RPMI8226 (cell line): ENCODE data around the gene SND1.
A peak's percentile ranks its signal among the peaks of the same experiment; 100 is the strongest.
"Not testable (repeated sequence)": the region's sequence is repeated elsewhere in the genome, so short reads cannot be mapped to it uniquely, and the experiment has no call there.

Experiments
- DNase-seq: peaks from one replicate; pipeline ENCODE4 v3.0.0-alpha.2; 2015

SND1 gene

DNA sequence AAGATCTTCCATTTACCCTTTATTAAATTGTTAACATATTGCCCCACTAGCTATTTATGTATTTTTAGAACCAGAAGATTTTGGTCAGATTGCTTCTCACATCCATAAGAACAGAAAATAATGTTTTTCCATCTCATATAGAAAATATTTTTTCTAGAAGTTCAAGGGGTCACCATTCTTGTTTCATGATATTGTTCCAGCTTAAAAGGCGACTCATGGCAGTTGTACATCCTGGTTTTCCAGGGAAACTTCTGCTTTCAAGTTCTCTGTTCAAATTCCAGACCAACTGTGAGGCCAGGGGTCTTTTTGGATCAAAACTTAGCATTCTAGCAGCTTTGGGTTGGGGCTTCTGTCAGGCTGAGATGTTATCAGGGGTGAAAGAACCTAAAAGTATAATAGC, 294.9 kb downstream of the SND1 start:
- DNase-seq, result no peak

DNA sequence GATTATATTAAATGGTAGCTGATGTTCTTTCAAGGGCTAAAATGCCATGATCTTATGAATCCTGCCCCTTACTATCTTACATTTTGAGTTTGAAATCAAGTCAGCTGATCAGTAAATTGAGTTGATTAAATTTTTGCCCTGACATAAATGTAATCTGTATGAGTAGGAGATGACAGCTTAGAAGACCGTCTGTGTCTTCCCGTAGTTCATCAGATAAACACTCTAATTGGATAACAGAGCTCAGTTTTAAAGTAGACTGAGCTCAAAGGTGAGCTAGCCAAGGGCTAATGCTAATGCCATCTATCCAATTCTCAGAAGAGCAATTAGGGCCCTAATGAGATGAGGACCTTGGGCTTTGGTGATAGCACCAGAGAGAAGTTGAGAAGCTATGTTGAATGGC, 296.3 kb downstream of the SND1 start:
- no peak for DNase-seq

DNA sequence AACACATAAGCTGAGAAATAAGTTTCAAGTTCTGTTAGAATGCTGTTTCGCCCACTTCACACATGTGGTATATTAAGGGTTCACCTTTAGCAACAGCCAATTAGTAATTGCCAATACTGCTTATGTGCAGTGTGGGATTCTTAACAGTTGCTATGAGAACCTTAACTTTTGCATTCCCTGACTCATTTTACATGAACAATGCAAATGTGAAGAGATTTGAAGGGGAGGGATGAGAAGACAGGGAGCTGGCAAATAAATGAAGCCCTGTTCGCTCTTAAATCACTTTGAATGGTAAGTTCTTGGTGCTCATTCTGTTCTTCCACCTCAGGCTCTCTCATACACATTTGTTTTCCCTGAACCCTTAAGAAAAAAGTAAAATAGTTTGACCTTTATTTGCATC, 296.9 kb downstream of the SND1 start:
- no peak for DNase-seq

DNA sequence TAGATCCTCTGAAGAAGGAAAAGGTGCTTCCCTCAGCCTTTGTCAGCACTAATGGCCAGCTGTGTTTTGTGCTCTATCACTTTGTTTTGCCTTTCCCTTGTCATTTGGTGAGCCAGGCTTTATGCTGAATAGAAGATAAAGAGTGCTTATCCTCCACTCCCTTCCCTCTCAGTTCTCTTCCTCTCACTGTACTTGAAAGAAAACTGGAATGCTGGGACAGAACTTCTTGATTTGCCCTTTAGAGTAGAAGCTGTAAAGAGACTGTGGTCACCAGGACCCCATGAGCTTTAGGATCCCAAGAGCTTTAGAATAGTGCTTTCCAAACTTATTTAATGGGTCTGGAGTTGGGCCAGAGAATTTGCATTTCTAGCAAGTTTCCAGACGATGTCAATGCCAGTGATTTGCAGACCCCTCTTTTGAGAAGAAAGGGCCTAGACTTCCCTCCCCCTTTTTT, 297.8 kb downstream of the SND1 start:
- peak; percentile 13 for DNase-seq

DNA sequence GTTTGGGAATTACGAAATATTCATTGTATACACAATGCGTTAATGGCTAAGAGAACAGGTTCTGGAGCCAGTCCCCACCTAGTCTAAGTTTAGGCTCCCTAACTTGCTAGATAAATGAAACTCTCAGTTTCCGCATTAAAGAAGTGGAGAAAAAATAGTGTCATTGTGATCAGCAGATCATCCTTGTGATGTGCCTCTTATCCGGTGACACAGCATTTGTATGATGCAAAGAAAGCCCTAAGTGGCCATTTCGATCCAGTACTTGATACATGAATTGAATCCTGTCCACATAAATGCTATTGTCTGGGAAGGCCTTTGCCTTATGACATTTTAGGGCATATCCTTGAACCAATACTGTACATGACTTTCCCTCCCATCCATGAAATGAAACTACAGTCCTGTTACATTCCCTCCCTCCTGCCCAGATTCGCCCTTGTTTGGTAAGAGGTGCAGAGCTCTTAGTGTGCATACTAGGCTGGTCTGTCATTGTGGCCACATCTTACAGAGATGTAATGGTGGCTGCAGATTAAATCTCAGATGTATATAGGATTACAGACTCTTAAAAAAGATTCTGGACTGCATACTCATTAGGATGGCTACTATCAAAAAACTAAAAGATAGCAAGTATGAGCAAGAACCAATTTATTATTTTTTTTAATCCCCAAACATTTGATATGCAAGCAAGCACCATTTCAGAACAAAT, 298.4 kb downstream of the SND1 start:
- DNase-seq, result no peak

DNA sequence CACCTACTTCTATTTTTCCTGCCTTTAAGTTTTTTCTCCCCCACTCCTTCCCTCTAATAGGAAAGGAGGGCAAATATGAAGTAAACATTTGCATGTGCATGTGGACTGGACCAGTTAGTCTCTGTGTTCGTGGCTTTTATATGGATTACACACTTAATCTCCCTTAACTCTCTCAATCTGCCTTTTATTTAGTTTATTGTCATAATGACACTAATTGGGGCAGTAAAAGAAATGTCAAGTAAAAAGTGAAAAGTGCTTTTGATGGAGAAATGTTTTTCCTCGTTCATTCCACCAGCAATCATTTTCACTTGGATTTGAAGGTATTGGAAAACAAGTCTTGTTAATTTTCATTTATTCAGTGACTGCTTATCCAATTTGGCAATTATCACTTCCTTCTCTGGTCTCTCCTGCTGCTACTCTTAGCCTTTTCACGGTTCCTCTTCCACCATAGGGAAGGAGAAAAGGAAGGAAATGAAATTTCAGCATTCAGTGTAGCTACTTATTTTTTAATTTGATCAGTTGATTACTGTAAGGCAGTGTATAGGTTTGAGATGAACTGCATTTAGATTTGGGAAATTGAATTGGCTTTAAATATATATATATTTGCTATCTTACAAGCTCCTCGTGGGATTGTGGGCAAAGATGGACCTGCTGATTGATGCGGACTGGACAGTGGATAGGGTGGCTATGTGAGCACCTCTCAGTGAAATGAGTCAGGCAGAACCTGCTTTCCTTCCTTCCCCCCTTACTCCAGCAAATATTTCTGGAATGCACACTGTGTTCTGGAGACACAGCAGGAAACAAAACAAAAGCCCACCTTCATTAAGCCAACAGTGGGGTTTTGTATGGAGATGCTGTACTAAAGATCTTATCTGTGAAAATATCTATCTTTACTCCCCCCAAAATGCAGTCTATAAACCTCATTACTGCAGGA, 301.7 kb downstream of the SND1 start:
- DNase-seq, result no peak

DNA sequence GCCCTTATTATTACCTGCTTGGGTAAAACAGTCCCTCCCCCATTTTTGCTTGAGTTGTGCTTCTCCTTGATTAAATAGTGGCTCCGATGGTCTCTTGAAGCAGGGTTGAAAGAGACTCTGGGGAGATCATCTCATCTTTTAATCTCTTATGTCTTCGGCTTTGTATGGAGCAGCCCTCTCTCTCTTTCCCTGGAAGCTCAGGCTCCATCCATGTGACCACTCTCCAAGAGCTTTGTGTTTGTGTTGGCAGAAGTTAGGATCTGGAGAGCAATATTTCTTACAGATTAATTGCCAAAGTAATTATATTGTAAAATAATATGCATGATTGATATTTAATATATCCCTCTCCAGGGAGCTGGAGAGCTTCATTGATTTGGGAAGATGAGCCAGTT, 302.4 kb downstream of the SND1 start:
- no peak for DNase-seq

DNA sequence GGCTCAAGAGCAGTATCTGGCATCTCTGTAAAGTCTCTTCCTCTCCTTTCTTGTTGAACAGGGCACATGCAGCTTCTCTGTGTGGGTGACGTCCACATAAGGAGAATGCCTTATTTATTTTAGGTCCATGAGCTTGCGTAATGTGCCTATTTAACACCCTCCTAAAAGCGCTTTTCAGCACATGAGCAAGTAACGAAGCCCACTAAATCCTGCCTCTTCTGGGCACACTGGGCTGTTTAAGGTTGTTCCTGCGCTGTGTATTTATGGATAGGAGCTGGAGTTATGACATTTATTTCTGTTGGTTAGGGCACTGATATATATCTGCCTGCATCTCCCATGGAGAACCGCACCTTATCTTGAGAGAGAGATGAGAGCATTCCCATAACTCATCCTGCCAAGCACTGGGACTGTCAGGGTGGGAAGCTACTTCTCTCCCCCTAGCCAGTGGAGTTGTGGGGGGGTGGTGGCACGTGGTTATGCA, 303.1 kb downstream of the SND1 start:
- no peak for DNase-seq

DNA sequence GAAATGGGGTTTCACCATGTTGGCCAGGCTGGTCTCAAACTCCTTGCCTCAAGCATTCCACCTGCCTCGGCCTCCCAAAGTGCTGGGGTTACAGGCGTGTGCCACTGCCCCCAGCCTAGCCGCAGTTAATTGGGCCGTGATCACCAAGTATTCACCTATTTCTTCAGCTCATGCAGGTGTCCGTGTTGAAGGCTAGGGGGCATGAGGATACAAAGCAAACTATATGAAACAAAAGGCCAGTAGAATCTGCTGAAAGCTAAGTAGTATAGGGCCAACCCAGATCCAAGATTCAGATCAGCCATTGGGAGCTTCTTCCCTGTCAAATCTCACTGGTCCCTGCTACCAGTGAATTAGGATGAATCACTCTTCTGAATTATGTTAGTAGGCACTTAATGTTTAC, 305.9 kb downstream of the SND1 start:
- no peak for DNase-seq

DNA sequence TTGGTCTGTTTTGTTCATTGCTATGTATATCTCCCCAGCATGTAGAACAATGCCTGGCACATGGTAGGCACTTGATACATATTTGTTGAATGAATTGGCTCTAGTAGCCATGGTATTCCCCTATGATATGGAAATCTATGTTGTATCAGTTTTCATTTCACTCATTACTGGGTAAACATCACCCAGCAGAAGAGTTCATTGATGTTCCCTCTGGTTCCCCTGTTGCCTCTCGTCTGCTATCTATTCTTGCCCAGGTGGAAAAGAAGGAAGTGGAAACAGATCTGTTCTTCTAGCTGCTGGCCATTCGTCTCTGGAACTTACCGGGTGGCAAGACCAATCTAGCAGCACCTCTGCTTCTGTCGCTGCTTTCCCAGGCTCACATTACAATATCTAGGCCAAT, 307.8 kb downstream of the SND1 start:
- no peak for DNase-seq

DNA sequence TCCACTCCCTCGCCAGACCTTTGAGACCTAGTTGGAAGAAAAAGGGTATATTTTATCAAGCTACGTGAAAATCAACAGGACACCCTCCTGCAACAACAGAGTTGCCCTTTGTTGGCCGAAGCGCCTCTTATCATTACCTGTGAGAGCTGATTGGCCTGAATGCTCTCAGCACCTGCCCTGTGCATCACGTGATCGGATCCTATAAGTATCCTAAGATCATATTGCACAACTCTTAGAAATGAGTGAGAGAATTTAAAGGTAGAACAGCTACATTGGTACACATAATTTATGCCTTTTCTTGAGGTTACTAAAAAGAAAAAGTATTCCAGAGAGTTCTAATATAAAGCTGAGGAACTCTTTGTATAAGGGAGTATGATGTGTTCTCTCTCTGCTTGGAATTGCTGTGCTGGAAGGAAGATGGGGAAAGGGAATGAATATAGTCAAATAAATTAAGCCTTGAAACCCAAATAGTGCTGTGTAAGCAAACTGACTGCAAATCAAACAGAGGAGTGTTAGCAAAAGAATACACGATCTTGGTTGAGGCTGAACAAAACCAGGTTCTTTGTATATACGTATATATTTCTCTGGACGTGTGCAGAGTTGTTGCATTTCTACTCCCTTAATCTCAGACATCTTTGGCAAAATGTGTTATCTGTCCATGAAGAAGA, 309.9 kb downstream of the SND1 start:
- DNase-seq, result no peak

DNA sequence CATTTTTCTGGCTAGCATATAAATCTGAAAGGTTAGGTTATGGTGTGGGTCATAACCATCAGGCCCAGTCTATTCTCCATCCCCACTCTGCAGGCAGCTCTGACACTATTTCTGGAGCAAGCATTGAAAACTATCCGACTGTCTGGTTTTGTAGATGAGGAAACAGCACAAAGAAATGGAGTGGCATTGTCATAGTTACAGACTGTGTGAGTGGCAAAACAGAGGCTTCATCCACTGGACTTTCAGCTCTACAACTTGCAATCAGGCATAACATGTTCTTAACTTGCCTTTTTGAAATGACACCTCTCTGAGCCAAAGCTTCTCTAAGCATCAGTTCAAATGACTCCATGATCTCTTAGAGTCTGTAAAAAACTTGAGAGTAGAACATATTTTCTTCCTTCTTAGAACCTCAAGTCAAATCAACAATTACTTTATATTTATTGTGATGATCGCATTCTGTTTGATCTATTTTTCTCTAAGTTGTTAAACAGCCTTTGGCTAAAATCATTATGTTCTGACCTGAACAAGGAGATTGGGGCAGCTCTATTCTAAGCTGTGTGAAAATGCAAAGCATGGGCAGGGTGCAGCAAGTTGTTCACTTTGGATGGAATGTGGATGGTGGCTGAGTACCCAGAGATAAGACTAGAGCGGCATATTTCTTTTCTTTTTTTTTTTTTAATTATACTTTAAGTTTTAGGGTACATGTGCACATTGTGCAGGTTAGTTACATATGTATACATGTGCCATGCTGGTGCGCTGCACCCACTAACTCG, 310.8 kb downstream of the SND1 start:
- DNase-seq, result no peak

DNA sequence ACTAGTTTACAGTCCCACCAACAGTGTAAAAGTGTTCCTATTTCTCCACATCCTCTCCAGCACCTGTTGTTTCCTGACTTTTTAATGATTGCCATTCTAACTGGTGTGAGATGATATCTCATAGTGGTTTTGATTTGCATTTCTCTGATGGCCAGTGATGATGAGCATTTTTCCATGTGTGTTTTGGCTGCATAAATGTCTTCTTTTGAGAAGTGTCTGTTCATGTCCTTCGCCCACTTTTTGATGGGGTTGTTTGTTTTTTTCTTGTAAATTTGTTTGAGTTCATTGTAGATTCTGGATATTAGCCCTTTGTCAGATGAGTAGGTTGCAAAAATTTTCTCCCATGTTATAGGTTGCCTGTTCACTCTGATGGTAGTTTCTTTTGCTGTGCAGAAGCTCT, 311.9 kb downstream of the SND1 start:
- not testable (repeated sequence) for DNase-seq

DNA sequence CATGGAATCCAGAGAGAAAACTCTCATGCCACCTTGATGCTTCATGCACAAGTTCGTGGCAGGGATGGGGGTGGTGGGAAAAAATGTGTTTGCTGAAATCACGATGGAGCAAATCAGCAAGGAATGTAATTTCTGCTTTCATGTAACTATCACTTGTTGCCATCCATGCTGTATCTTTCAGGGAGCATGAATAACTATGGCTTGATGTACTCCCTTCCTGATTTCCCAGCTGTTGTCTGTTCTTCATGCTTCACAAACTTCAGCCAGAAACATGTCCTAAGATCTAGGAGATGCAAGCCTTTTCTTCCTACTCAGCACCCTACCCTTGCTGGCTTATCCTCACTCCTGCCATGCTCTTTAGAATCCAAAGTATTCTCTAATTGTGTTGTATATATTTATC, 315.3 kb downstream of the SND1 start:
- no peak for DNase-seq

DNA sequence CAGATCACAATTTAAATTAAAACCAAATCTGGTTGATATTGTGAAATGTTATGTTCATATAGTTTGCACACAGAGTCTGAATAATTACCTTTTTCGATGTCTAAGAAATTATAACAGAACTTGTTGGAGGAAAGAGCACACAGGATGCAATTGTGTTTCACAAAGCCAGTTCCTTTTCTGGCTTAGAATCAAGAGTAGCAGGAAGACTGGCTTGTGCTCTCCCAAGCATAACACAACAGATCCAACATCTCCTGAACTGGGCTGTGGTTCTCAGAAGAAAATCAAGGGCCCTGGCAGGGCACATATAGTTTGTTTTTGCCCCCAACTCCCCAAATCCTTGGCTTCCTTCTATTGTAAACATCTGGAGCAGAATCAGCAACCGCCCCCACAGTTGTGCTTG, 316.6 kb downstream of the SND1 start:
- no peak for DNase-seq

DNA sequence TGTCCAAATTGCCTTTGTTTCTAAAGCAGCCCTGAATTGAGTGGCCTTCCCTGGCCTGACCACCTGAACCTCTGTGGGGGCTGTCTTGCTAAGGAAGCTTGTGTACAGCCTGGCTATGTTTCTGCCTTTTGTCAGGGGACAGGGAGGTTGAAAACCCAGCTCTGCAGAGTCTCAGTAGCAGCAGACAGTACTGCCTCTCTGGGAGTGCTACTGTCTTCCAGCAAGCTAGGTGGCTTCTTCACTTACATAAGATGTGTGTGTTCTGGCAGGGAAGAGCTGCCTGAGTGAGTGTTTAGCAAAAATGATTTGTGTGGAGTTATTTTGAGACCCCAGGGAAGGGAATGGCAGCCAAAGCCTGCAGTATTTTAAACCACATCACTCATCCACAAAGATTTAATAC, 321.8 kb downstream of the SND1 start:
- DNase-seq, result no peak

DNA sequence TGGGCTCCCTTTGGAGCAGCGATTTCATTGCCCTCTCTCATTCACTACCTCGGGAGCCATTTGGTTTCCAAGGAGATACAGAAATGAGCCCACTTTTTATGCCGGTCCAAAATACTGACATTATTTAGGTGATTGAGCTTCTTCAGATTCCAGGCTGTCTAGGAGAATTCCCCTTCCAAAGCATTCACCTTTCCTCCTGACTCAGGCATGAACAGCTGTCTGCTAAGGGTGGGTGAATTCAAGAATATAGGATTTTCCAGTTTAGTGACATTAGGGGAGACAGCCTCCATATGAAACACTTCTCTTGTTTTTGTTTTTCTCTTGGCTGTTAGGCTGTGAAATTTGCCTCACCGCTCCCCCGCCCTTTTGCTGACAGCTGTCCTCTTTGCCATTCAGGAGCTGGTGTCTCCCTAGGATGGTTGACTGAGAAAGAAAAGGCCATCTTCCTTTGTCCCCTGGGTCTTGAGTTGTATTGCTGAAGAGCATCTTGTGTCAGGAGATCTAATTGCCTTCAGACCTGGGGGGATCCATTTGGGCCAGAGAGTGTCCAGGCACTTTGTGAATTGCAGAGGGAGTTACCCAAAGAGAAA, 322.5 kb downstream of the SND1 start:
- no peak for DNase-seq

DNA sequence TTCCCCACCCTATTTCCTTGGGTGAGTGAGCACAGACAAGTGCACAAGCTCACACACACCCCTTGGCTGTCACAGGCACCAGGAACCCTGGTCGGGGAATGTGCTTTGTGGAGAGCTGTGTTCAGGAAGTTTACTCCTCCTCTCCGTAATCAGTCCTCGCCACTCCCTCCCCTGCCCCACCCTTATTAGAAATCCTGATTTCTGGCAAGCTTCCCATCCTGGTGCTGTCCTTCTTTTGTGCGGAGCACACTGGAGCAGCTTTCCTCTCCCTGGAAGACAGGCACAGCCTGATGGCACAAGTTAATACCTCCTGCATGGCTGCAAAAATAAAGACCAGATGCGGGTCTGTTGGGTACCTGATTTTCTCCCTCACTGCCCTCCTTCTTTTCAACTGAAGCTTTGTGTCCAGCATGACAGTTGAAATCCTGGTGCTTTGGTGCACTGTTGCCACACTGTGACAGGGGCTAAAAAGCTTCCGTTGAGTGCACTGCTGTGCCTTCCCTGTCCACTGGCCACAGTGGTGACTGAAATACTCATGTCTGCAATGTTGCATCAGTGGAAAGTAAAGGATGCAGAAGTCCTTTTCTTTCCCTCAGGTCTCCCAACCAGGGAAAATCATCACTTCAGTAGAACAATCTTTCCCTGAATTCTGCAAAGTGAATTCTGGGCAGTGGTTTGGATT, 324.2 kb downstream of the SND1 start:
- DNase-seq, result no peak

DNA sequence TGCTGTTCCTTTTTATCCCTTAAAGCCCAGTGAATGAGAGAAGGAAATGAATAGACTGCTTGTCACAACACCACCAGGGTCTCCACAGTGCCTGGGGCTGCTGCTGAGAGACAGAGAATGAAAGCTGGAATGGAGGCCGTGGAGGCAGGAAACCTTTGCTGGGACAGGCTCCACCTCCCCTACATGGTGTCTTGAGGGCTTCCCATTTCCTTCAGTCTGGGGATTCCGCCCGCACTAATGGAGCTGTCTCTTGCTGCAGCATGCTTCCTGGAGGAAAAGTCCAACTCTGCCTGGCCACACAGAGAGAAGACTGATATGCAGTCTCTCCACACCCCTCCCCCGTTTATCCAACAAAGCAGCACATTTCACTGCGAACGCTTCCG, 324.7 kb downstream of the SND1 start:
- DNase-seq, result no peak

DNA sequence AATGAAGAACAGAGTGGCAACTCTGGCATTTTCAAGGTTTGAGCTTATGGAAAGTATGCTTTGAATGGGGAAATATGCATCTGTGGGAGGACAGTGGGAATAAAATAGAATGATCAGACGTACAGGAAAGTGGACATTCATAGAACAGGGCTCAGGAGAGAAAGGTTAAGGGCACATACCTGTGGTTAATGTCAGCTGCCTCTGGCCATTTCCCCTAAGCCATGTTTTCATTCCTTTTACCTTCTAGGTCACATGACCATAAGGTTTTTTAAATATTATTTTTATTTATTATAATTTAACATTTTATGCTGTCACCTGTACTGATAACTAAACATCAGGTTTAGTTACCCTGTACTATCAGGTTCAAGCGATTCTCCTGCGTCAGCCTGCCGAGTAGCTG, 326.4 kb downstream of the SND1 start:
- DNase-seq, result no peak

DNA sequence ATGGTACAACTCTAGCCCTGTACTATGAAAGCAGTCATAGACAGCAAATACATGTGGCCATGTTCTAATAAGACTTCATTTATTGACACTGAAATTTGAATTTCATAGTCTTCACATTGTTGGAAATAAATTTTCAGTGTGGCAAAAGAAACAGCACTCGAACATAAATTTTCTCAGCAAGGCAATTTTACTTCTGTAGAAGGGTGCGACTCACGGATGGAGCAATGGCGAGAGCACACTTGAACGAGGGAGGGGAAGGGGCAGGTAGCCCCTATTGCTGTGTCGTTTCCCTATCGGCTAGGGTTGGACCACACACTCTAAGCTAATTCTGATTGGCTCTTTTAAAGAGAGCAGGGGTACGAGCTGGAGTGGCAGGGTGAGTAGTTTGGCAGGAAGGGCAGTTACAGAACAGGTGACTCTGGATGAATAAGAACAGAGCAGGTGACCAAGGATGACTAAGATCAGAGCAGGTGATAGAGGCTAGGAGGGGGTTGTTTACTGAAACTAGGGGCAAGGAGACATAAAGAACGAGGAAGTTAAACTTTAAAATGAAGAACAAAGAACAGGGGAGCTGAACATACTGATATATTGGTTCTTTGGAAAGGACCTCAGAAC, 327.2 kb downstream of the SND1 start:
- DNase-seq, result no peak
